K562 (cell line): ENCODE measurements around the gene PDE2A. TPM values are rescaled to one million over a fixed set of nuclear protein-coding genes. Genes with fewer than 3 reads are reported as not detected.

Experiments used
- ATAC-seq: fragments of 200-7000 bp; cut with Tn5 transposase; 3 replicates; pipeline ENCODE4 v1.9.1; 2020; ENCODE audit warnings: moderate library complexity
- BruUV-seq: library from RNA; stranded (reverse); fragments of 400-500 nt; replicated peaks from 2 replicates; lab custom pipeline; 2021; lab: Mats Ljungman, UMichigan
- CTCF ChIA-PET: fragments of 300-600 bp; formaldehyde crosslinking; extraction: SDS; loops from one replicate; lab custom pipeline; 2021; ENCODE audit warnings: low intra/inter-chr PET ratio; lab: Yijun Ruan, JAX
- POLR2A ChIA-PET: fragments of 300-600, 350-650 bp; sonication (Branson Sonifier 250); formaldehyde crosslinking; extraction: SDS; loops from one replicate; lab custom pipeline; 2021; ENCODE audit warnings: antibody characterized with exemption, inconsistent platforms; lab: Yijun Ruan, JAX
- DNase-seq, 4 experiments: peaks; one replicate each; pipeline versions ENCODE4 v3.0.0 to v3.0.0-alpha.2; 2011 to 2018; ENCODE audit warnings: low spot score in 3 of 4, mixed read lengths in 3 of 4; ENCODE audit errors: extremely low read depth in 1 of 4
- FAIRE-seq: peaks from 2 replicates; lab custom pipeline; 2011; peaks lifted over from hg19 to GRCh38; lab: Jason Lieb, UNC
- H2AFZ ChIP-seq: 2 replicates; pipeline ENCODE4 v1.6.0; 2011; ENCODE audit warnings: low read depth, low read length, control low read depth, inconsistent platforms
- H3K27ac ChIP-seq: fragments of 200-600 bp; 3 replicates; pipeline ENCODE4 v1.8.0; 2011; ENCODE audit warnings: low read depth, mild to moderate bottlenecking, control low read depth, inconsistent platforms, low read length, moderate library complexity, mixed read lengths; ENCODE audit errors: extremely low read depth
- H3K27me3 ChIP-seq, 2 experiments: fragments of 300-600 bp in 1 of 2; 2 replicates in 1 of 2; 3 replicates in 1 of 2; pipeline versions ENCODE4 v1.6.0 to v1.8.0; 2011; ENCODE audit warnings: inconsistent platforms in 2 of 2, low read length in 2 of 2, mild to moderate bottlenecking in 1 of 2, mixed read lengths in 1 of 2, moderate library complexity in 1 of 2; ENCODE audit not compliant: control insufficient read depth in 2 of 2, insufficient read depth in 2 of 2
- H3K36me3 ChIP-seq: fragments of 300-600 bp; 3 replicates; pipeline ENCODE4 v1.8.0; 2011; ENCODE audit warnings: mild to moderate bottlenecking, low read length, inconsistent platforms; ENCODE audit not compliant: control insufficient read depth, insufficient read depth
- H3K4me1 ChIP-seq, 2 experiments: fragments of 200-600 bp in 1 of 2; replicated peaks in 1 of 2; 2 replicates in 1 of 2; 3 replicates in 1 of 2; pipeline versions ENCODE4 v1.5.1 to v1.8.0; 2011; ENCODE audit warnings: inconsistent platforms in 2 of 2, low read length in 2 of 2, mild to moderate bottlenecking in 1 of 2, mixed read lengths in 1 of 2, moderate library complexity in 1 of 2; ENCODE audit not compliant: control insufficient read depth in 2 of 2, insufficient read depth in 2 of 2
- H3K4me2 ChIP-seq: 2 replicates; pipeline ENCODE4 v1.6.1; 2011; ENCODE audit warnings: low read length, control low read depth, inconsistent platforms, mixed read lengths; ENCODE audit not compliant: insufficient read depth
- H3K4me3 ChIP-seq: fragments of 200-600 bp; sonication (generic), shearing (Covaris generic); 2 replicates; pipeline ENCODE4 v1.5.1; 2016; ENCODE audit warnings: control low read depth, inconsistent platforms
- H3K79me2 ChIP-seq: fragments of 200-600 bp; 3 replicates; pipeline ENCODE4 v1.8.0; 2011; ENCODE audit warnings: low read length, inconsistent platforms; ENCODE audit not compliant: control insufficient read depth, insufficient read depth
- H3K9ac ChIP-seq, 2 experiments: 2 replicates each; pipeline versions ENCODE4 v1.6.0 to v1.6.1; 2011; ENCODE audit warnings: low read depth in 2 of 2, low read length in 2 of 2, control low read depth in 1 of 2, inconsistent platforms in 1 of 2, mild to moderate bottlenecking in 1 of 2, mixed read lengths in 1 of 2; ENCODE audit not compliant: insufficient read depth in 1 of 2
- H3K9me1 ChIP-seq: one replicate; pipeline ENCODE4 v1.6.0; 2011; ENCODE audit warnings: inconsistent platforms, mild to moderate bottlenecking, low read length, moderate library complexity; ENCODE audit not compliant: control insufficient read depth, insufficient read depth
- H3K9me3 ChIP-seq: replicated peaks from 2 replicates; pipeline ENCODE4 v1.5.1; 2011; ENCODE audit warnings: low read depth, low read length, inconsistent platforms; ENCODE audit not compliant: control insufficient read depth, insufficient read depth
- H4K20me1 ChIP-seq: replicated peaks from 2 replicates; pipeline ENCODE4 v1.6.1; 2011; ENCODE audit warnings: low read length, inconsistent platforms, mixed read lengths; ENCODE audit not compliant: control insufficient read depth, insufficient read depth
- CBX2 ChIP-seq: fragments of 200-600 bp; sonication (generic); IDR thresholded peaks from one replicate; pipeline ENCODE4 v1.6.1; 2012; ENCODE audit warnings: mild to moderate bottlenecking, low read length, inconsistent platforms; ENCODE audit not compliant: insufficient read depth, poor library complexity, severe bottlenecking
- CBX3 ChIP-seq, 2 experiments: IDR thresholded peaks; 1 replicate in 1 of 2; 2 replicates in 1 of 2; pipeline ENCODE4 v1.6.1; 2012; ENCODE audit warnings: inconsistent platforms in 2 of 2, low read length in 2 of 2, borderline replicate concordance in 1 of 2, control low read depth in 1 of 2
- DEAF1 ChIP-seq: fragments of 450-650 bp; formaldehyde crosslinking; IDR thresholded peaks from 2 replicates; pipeline ENCODE4 v1.4.0; 2020; ENCODE audit warnings: mild to moderate bottlenecking, moderate library complexity
- KLF13 ChIP-seq: fragments of 450-650 bp; IDR thresholded peaks from 2 replicates; pipeline ENCODE4 v1.6.1; 2016; ENCODE audit warnings: missing genetic modification characterization, low read depth, mild to moderate bottlenecking, missing compliant biosample characterization, moderate library complexity, borderline replicate concordance
- MTF1 ChIP-seq: fragments of 250-450 bp; sonication (Bioruptor Pico); IDR thresholded peaks from 2 replicates; pipeline ENCODE4 v1.9.0; 2021; ENCODE audit warnings: moderate library complexity, mild to moderate bottlenecking, inconsistent platforms, borderline replicate concordance
- PML ChIP-seq: IDR thresholded peaks from 2 replicates; pipeline ENCODE4 v1.6.1; 2012; ENCODE audit warnings: low read length, inconsistent platforms
- POLR2AphosphoS2 ChIP-seq: IDR thresholded peaks from 2 replicates; pipeline ENCODE4 v1.6.1; 2012; ENCODE audit warnings: low read length, improper control_type of control experiment
- SAP30 ChIP-seq: fragments of 200-600 bp; sonication (generic); IDR thresholded peaks from 2 replicates; pipeline ENCODE4 v1.6.1; 2012; ENCODE audit warnings: borderline replicate concordance, low read depth, mild to moderate bottlenecking, moderate library complexity, low read length, control low read depth, inconsistent platforms; ENCODE audit not compliant: insufficient read depth, poor library complexity, severe bottlenecking
- ZC3H11A ChIP-seq: IDR thresholded peaks from 2 replicates; pipeline ENCODE4 v1.6.1; 2012; ENCODE audit warnings: low read depth, low read length, improper control_type of control experiment
- ZNF165 ChIP-seq: fragments of 250-450 bp; sonication (Bioruptor Pico); IDR thresholded peaks from 2 replicates; pipeline ENCODE4 v1.4.0; 2020; ENCODE audit warnings: borderline replicate concordance
- ZNF217 ChIP-seq: sonication (generic); formaldehyde crosslinking; IDR thresholded peaks from 2 replicates; pipeline ENCODE4 v1.8.0; 2022; ENCODE audit warnings: mild to moderate bottlenecking, missing genetic modification reagents
- WGBS: fragments of 100-300 bp; shearing (Covaris generic); methylation state at CpG from one replicate; pipeline ENCODE4 v1.1.6; 2016; ENCODE audit warnings: low coverage, mixed read lengths; ENCODE audit not compliant: insufficient coverage; ENCODE audit errors: missing lambda C conversion rate; 5-methylcytosine and 5-hydroxymethylcytosine counted together
- in situ Hi-C: fragments of 300-500 bp; cut with MboI; formaldehyde crosslinking; loops from 4 replicates; pipeline ENCODE4 v1.15.0; 2018; ENCODE audit warnings: inconsistent platforms, mixed read lengths
- intact Hi-C: fragments of 100-400 bp; cut with micrococcal nuclease; formaldehyde crosslinking; loops from 2 replicates; pipeline ENCODE4 v1.14.2; 2022
- polyA plus RNA-seq, 8 experiments: library from polyadenylated mRNA; depleted of rRNA in 4 of 8; stranded (reverse) in 5 of 8; unstranded in 3 of 8; fragments of >200 nt; fragmentation: Nextera tagmentation in 2 of 8; fragmentation: Illumina TruSeq in 1 of 8; extraction: Ambion mirVana in 2 of 8; extraction: Trizol in 1 of 8; gene quantifications; 2 replicates each; pipeline versions ENCODE4 v1.2.1 to v1.2.3, GENCODE V29; 2011 to 2014; ENCODE audit warnings: inconsistent platforms in 1 of 8, missing spikeins in 1 of 8
- total RNA-seq, 7 experiments: library from RNA; depleted of rRNA in 6 of 7; stranded (reverse); fragments of >200 nt in 6 of 7; fragmentation: Illumina TruSeq in 2 of 7; extraction: Trizol in 2 of 7; gene quantifications; 2 replicates each; pipeline versions ENCODE4 v1.2.1 to v1.2.3, GENCODE V29; 2011 to 2021; ENCODE audit warnings: low replicate concordance in 1 of 7

The PDE2A gene
- total and polyA plus RNA-seq, 9 of the 15 experiments (the other 6 are each of a cell fraction or from before 2014, with no cell fraction given) = 0.07 to 15.2 (median 1.6) TPM; not detected in 1

- no peak for TF ChIP-seq DEAF1
- TF ChIP-seq CBX2 = no peak
- TF ChIP-seq MTF1 (CRISPR knock-in tag) = no peak
- no peak for TF ChIP-seq POLR2AphosphoS2
- TF ChIP-seq ZNF165 (CRISPR knock-in tag) = no peak
- TF ChIP-seq SAP30 = no peak
- TF ChIP-seq PML = no peak
- TF ChIP-seq CBX3 (IDR thresholded peaks at IDR 0.05; ENCODE audit: borderline replicate concordance in 1 of 2, low read length in 2 of 2) = no peak
- no peak for TF ChIP-seq KLF13 (tag)
- no peak for TF ChIP-seq ZNF217 (CRISPR knock-in tag)
- no peak for TF ChIP-seq ZC3H11A
- TF ChIP-seq, all 486 proteins: peak for 0
- no peak overlapping the region for H3K27ac ChIP-seq
- H3K79me2 ChIP-seq = peaks cover 56% of the 10 kb centered on the region
- peaks cover 11 to 28% of the 10 kb centered on the region in 2 experiments; a peak in 4 of 5 replicates for H3K4me1 ChIP-seq
- peak overlapping the region; percentile 78 for H3K4me2 ChIP-seq
- H3K36me3 ChIP-seq = peaks cover 82% of the 10 kb centered on the region
- peak overlapping the region; percentile 33 for H3K4me3 ChIP-seq
- BruUV-seq = no TSS peak
- ATAC-seq (no peak), DNase-seq (no peak), FAIRE-seq (no peak)
- 77% methylated on average over 3 of the region's 3 CpGs for WGBS
- no peaks in the 10 kb centered on the region for H3K9me3 ChIP-seq
- no peaks in the 10 kb centered on the region for H3K27me3 ChIP-seq
- ChIA-PET CTCF (no interaction called here), POLR2A (no interaction called here)
- intact Hi-C loops = no loop called here
- no peaks in the 10 kb centered on the region for H3K9me1 ChIP-seq
- no peaks in the 10 kb centered on the region for H4K20me1 ChIP-seq
- no peak overlapping the region for H2AFZ ChIP-seq
- in situ Hi-C loops = loop anchor here (10.0 kb wide), 1 partner anchor 464 kb away; no protein-coding TSS in a partner anchor
- peak overlapping the region; percentile 65 to 87; a peak in 2 of 4 replicates for H3K9ac ChIP-seq
Measured at GRCh38 chr11:72721276-72721675, 47.1 kb upstream of the PDE2A start.
